ENCODE data around the gene FGD5. TPM values are rescaled to one million over a fixed set of nuclear protein-coding genes. Genes with fewer than 3 reads are reported as not detected.
A peak's percentile ranks its signal among the peaks of the same experiment; 100 is the strongest.

The FGD5 gene
- total RNA-seq, 1 donor from 2014 or later, result 112 TPM

GRCh38 chr3:14863333-14864100, 44.8 kb downstream of the FGD5 start:
- intact Hi-C loops (cut with DNase I), result no loop called here
- H3K36me3 ChIP-seq, result no peaks in the 10 kb centered on the region
- DNase-seq (ENCODE audit: low spot score in 2 of 2), result no peak
- no peaks in the 10 kb centered on the region for H3K4me1 ChIP-seq
- no peaks in the 10 kb centered on the region for H3K27me3 ChIP-seq
- peak in 1 of 3 experiments; percentile 23 for TF ChIP-seq CTCF (IDR thresholded peaks at IDR 0.05)
- H3K4me3 ChIP-seq, result no peak overlapping the region
- no peak overlapping the region for H3K27ac ChIP-seq
- no peaks in the 10 kb centered on the region for H3K9me3 ChIP-seq

GRCh38 chr3:14864131-14864530, 45.4 kb downstream of the FGD5 start:
- Histone ChIP-seq H3K9me3 (no peaks in the 10 kb centered on the region), H3K4me3 (no peak overlapping the region), H3K27me3 (no peaks in the 10 kb centered on the region), H3K36me3 (no peaks in the 10 kb centered on the region), H3K4me1 (no peaks in the 10 kb centered on the region), H3K27ac (no peak overlapping the region)
- intact Hi-C loops (cut with DNase I), result no loop called here
- no peak for DNase-seq (ENCODE audit: low spot score in 2 of 2)
- no peak for TF ChIP-seq CTCF (IDR thresholded peaks at IDR 0.05)

- Histone ChIP-seq H3K9me3 (no peaks in the 10 kb centered on the region), H3K4me1 (no peaks in the 10 kb centered on the region), H3K36me3 (no peaks in the 10 kb centered on the region), H3K27ac (no peak overlapping the region), H3K27me3 (no peaks in the 10 kb centered on the region), H3K4me3 (no peak overlapping the region)
- intact Hi-C loops (cut with DNase I), result no loop called here
- no peak for TF ChIP-seq CTCF (IDR thresholded peaks at IDR 0.05)
- no peak for DNase-seq (ENCODE audit: low spot score in 2 of 2)
Observed at GRCh38 chr3:14866627-14867026, 47.9 kb downstream of the FGD5 start.

GRCh38 chr3:14867936-14868570, 49.3 kb downstream of the FGD5 start:
- H3K4me1 ChIP-seq, result no peaks in the 10 kb centered on the region

More at GRCh38 chr3:14867936-14868570, 49.3 kb downstream of the FGD5 start:
- Histone ChIP-seq H3K36me3 (no peaks in the 10 kb centered on the region), H3K9me3 (no peaks in the 10 kb centered on the region), H3K27me3 (no peaks in the 10 kb centered on the region), H3K27ac (no peak overlapping the region), H3K4me3 (no peak overlapping the region)
- no peak for TF ChIP-seq CTCF (IDR thresholded peaks at IDR 0.05)
- intact Hi-C loops (cut with DNase I), result no loop called here
- DNase-seq (ENCODE audit: low spot score in 2 of 2), result no peak

Data from ascending aorta (tissue), 2 donors.